NCI-H1694 (cell line): ENCODE data around the gene HOOK1.

Experiments
- DNase-seq: peaks from one replicate; lab custom pipeline; 2025; lab: John Stamatoyannopoulos, UW

Gene HOOK1

DNA sequence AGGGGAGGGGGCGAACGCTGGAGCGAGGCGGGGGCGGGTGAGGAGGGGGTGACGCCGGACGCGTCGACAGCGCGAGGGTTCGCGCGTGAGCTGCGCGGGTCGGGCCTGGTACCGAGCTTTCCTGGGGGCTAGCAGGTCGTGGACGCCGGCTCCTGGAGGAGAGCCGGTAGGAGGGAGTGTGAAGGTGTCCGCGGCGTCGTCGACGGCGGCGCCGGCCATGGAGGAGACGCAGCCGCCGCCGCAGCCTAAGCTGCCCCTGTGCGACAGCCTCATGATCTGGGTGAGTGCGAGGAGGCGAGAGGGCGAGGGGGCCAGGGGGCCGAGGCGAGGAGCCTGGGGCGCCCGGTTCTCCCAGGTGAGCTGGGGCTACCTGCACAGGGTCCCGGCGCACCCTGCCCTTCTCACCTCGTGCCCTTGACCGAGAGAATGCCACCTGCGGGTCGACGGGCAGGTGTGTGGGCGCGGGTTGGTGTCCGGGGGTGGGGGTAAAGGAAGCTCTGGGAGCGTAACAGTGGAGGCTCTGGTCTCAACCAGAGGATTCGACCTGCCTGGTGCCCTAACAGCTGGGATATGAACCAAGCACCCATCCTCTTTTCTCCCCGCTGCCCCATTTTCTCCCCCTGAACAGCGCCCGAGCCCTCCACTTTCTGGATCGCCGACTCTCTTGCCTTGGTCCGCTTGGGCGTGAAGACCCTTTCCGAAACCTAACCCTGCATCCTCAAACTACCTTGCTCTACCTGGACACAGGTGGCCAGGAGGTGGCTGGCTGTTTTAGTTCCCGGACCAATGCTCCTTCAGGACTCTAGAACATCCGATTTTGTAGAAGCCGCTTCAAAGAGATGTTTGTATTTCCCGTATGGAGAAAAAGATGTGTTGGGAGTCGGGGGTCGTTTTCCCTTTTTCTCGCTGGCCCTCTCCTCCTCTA lies at the start of gene HOOK1:
Gene HOOK1 (plus strand): TSS at position 49 of the 925 bp plus-strand sequence. CDS start 169 bp downstream, at position 218.
- DNase-seq = no peak

DNA sequence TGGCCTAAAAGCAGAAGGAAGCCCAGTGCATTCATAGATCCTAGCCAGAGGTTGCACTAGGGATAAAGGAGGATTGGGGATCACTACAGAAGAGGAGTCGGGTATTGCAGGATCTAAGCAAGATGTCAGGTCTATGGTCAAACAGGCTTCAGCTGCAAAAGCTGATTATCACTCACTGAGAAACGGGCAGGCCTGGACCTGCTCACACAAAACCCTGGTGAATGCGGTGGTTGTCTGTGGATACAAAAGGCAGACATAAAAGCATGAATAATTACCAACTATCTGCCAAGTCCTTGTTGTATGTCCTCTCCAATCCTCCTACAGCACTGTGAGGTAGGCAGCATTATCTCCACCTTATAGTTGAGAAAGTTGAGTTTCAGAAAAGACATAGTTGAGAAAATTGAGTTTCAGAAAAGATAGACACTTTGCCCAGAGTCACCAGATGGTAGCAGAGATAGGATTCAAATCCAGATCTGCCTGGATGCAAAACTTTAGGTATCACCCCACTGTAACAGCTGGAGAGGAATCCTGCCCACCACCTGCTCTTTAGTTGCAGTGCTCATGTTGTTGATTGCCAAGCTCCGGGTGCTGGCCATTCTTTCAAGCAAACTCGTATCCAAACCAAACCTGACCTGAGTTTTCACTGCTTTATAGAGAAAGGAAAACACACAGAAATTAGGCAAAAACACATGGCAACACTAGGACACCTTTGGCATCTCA lies 49.6 kb upstream of the HOOK1 start:
- peak; percentile 57 for DNase-seq

DNA sequence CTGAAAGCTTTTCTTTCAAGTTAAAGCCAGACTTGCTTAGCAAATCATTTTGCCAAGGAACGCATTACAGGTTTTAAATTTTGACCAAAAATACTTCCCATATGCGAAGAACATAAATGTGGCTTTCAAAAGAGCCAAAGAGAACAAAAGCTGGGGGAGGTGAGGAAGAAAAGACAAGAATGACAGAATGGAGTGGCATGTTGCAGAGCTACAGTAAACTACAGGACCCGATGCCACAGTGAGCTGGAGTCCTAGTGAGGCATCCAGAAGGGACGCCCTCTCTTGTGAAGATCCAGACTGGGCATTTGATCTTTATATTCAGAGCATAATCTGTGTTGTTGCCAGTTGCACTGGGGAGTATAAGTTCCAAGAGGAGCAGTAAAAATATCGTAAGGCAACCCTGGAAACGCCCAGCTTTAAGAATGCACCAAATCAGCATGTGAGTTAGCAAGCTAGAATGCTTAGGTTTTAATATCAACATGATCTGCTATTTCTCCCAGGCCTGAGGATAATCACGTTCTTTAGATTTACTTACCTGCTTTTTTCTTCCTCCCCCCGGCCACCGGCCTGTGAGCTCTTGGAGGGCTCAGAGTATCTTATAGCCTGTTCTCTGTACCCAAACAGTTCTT lies 48.4 kb upstream of the HOOK1 start:
- no peak for DNase-seq

- DNase-seq = no peak
Observed at GRCh38 chr1:59767119-59767518, 47.6 kb upstream of the HOOK1 start.

DNA sequence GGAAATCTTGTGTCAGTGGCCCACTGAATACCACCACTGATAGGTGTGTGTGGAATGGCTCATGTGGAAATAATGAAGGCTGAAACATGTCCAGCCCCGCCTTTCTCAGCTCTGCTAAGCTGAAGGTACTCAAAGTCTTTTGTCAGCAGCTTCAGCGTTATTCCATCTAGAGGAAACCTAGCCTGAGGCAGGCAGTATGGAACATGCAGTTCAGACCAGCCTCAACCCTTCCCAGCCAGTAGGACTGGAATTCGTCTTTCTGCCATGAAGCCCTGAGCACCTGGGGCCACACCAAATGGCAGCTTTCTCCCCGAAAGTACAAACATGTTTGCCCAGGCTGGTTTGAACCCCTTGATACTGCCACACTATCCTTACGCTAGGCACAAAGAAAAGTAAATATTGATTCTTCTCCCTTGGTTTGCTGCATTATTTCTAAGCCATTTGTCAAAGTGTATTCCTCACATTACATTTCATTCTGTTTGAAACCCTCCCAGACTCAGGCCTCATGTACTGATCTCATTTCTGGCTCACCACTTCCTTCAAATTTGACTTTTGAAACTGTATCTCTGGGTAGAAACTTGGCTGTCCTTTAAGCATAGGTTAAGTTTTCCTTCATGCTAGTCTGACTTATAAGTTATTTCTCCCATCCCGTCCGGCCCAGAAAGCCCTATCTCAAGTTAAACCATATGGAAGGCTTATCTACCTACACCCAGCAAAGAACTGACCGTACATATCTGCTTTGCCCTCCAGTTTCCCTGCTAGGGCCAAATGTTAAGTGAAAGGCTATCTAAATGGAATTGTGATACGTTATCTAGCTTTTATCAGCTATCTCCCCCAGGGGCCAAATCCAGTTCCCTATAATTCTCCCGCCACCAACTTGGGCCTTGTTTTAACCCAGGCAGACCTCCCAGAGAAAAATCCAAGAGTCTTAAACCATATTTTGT lies 45.7 kb upstream of the HOOK1 start:
- DNase-seq = no peak

DNA sequence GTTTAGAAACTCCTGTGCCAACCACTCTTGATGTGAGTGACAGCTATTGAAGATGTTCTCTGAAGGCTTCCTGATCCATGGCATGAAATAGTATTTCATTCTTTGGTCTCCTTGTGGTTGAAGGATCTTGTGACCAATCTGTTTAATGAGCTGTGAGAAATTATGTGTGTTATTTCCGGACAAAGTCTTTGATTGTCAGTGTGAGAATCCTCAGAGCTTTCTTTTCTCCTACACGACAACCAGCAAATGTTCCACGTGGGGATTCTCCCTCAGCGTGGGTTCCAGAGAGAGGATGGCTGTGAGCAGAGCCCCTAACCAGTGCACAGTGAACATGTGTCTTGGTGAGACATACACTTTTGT lies 45.0 kb upstream of the HOOK1 start:
- no peak for DNase-seq

DNA sequence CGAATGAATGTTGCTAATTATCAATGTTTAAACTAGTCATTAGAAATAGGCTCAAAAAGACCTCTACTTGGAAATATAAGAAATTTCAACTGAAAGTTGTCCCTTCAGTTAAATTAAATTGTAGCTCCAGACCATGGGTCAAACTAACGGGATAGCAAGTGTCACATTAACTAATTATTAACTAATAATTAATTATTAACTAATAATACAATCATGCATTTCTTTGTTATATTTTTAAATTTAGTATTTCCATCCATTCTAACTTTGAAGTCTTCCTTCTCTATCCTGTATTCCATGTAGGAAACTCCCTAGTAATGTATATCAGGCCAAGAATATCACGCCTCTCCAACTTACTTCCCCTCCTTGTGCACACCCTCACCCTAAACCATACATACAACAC lies 43.4 kb upstream of the HOOK1 start:
- no peak for DNase-seq

DNA sequence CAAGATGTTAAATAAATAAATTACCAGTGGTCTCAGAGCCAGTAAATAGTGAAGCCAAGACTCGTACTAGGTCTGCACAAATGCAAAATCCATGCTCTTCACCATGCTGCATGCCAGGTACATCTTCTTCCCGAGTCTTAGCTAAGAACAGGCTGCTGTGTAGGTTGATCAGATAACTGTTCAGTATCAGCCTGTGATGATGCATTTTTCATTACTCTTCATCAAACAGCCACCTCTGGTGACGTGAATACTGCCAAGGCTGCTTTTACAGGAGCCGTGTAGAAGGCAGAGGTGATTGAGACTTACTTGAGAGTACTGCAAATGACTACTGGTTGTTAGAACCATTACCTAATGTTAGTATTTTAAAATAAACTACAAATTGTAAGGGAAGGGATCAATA lies 39.3 kb upstream of the HOOK1 start:
- DNase-seq = no peak

- no peak for DNase-seq
Observed at GRCh38 chr1:59776960-59777852, 37.5 kb upstream of the HOOK1 start.

GRCh38 chr1:59779949-59780348 lies 34.8 kb upstream of the HOOK1 start:
- no peak for DNase-seq

GRCh38 chr1:59788825-59789224 lies 25.9 kb upstream of the HOOK1 start:
- DNase-seq = no peak

DNA sequence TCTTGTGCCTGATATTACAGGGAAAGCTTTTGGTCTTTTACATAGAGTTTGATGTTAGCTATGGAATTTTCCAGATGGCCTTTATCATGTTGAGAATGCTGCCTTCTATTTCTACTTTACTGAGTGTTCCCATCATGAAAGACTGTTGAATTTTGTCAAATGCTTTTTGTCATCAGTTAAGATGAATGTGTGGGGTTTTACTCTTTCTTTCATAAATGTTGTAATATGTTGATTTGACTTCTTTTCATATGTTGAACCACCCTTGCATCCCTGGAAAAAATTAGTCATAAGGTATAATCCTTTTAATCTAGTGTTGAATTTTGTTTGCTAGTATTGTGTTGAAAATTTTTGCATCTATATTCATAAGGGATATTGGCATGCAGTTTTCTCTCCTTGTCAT lies 16.1 kb upstream of the HOOK1 start:
- no peak for DNase-seq

- no peak for DNase-seq
Observed at GRCh38 chr1:59803458-59804038, 11.2 kb upstream of the HOOK1 start.

DNA sequence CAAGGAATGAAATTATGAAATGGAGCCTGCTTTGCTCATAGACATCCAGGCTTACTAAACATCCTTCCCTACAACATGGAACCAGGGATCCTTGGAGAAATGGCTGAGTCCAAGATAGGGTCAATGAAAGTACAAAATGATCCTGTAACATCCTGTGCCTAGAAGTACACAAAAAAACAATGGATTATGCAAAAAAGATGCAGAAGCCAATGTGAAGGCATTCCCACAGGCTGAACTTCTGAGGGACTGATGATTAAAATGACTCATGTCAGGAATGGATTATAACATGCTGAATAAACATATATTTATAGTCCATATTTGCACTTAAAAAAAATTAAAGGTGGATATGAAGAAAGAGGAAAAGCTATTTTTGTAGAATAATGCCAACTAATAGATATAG lies 10.4 kb upstream of the HOOK1 start:
- no peak for DNase-seq

GRCh38 chr1:59805554-59805953 lies 9.2 kb upstream of the HOOK1 start:
- DNase-seq = no peak

DNA sequence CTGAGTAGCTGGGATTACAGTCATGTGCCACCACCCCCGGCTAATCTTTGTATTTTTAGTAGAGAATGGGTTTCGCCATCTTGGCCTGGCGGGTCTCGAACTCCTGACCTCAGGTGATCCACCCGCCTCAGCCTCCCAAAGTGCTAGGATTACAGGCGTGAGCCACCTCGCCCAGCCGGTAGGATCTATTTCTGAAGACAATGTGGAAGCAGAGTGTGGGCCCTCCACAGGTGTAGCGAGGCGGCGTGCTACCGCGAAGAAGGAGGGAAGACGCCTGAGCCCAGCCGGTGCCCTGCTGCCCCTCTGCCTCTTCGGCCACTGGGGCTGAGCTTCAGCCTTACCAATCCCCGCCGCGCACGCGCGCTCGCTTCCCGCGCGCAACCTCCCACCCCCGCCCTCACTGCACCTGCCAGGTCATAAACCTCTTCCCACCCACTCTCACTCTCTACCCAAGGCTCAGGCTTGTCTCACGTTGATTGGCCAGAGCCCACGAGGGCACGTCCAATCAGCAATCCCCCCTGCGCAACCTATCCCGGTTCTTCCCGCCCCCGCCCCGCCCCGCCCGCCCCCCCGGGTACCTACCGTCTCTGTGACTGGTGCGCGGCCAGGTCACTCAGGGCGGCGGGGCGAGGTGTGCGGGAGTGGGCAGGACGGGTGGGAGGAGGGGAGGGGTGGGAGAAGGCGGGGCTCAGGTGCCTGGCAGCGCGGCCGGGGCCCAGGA lies 409 bp upstream of the HOOK1 start:
- peak; percentile 73 for DNase-seq

DNA sequence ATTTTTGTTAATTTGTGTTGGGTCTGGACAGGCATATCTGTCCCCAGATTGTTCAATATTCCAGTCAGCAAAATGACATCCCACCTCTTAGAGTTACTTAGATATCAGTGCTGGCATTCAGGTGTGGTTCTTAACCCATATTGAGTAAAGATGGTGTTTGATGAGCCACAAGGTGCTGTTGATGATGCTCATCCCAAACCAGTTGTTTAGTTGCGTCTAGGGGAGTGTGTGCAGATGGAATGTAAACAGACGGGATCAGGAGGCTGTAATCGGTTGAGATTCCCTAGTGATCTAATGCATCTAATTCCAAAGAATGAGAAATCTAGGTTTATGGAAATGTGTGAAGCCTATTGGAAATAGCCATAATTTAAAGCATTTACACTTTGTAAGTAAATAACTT lies 1.1 kb downstream of the HOOK1 start:
- no peak for DNase-seq

DNA sequence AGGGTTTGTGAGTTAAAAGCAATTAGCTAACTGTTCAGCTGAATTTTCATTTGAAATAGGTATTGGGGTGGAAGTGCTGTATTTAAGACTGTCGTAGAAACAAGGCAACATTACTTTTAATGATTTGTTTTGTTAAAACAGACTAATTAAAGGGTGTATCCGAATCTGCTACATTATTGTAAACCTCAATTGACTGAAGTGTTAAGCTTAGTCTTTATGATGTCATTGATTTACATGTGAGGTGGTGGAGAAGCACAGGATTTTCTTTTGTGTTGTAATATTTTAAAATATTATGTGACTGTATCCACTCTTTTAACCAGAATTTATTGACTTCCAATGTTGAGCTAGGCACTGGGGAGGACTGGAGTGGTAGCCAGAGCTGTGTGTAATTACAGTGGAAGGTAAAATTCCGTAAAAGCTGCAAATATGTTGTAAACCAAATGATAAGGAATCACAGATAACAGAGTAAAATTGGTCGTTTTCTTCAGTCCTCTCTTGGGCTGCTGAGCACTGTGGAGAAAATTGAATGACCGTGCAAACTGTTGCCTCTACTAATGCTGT lies 1.6 kb downstream of the HOOK1 start:
- no peak for DNase-seq
